ENCODE measurements around the gene PLEKHJ1.

DNA sequence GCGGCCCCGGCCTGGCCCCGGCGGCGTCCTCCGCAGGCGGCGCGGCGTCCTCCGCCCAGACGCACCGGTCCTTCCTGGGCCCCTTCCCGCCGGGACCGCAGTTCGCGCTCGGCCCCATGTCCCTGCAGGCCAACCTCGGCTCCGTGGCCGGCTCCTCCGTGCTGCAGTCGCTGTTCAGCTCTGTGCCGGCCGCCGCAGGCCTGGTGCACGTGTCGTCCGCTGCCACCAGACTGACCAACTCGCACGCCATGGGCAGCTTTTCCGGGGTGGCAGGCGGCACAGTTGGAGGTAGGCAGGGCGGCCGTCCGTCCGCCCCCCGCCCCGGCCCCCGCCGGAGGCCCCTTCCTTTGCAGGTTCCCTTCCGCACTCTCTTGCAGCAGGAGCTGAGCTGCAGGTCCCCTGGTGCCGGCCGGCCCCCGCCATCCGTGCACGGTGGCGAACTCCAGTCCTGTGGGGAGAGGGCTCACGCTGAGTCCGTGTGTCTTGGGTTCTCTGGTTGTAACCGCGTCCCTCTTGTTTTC is 9.2 kb downstream of the PLEKHJ1 start:
- no peak for TF ChIP-seq ZNF660 (CRISPR knock-in tag; IDR thresholded peaks at IDR 0.05; ENCODE audit: borderline replicate concordance, low read depth)
- TF ChIP-seq ASH2L (IDR thresholded peaks at IDR 0.05; ENCODE audit: insufficient read length, low read depth, low read length), result no peak
- no peak for TF ChIP-seq NR2F2 (IDR thresholded peaks at IDR 0.05; ENCODE audit: borderline replicate concordance, low read depth)
- TF ChIP-seq KDM6A (CRISPR knock-in tag; IDR thresholded peaks at IDR 0.05; ENCODE audit: low read depth), result no peak
- TF ChIP-seq GTF2F1 (IDR thresholded peaks at IDR 0.05; ENCODE audit: low read length), result no peak
- TF ChIP-seq MXI1 (IDR thresholded peaks at IDR 0.05; ENCODE audit: borderline replicate concordance, low read depth, low read length), result no peak
- no peak for TF ChIP-seq ZFP36L2 (CRISPR knock-in tag; IDR thresholded peaks at IDR 0.05)
- TF ChIP-seq AFF4 (CRISPR knock-in tag; IDR thresholded peaks at IDR 0.05), result no peak
- TF ChIP-seq ZNF609 (CRISPR knock-in tag; IDR thresholded peaks at IDR 0.05; ENCODE audit: borderline replicate concordance), result no peak
- TF ChIP-seq CTCF (CRISPR knock-in tag; IDR thresholded peaks at IDR 0.05), result no peak
- TF ChIP-seq TGIF2 (CRISPR knock-in tag; IDR thresholded peaks at IDR 0.05), result no peak
- no peak for TF ChIP-seq ZNF10 (CRISPR knock-in tag; IDR thresholded peaks at IDR 0.05; ENCODE audit: borderline replicate concordance, low read depth)
